Measurements from ENCODE around the gene PEX19. TPM values are rescaled to one million over a fixed set of nuclear protein-coding genes. Genes with fewer than 3 reads are reported as not detected.

PEX19 gene
- polyA plus RNA-seq, 3 donors from 2014 or later = 62.5 to 71.9 (median 62.6) TPM

- H3K4me1 Mint-ChIP-seq = peaks cover 7 to 15% of the 10 kb centered on the region in 2 donors
- no peak overlapping the region for H3K27ac Mint-ChIP-seq
- H3K27me3 Mint-ChIP-seq (ENCODE audit: low read depth in 3 of 3) = no peaks in the 10 kb centered on the region
- no peak for DNase-seq
- peaks cover 6 to 34% (median 23%) of the 10 kb centered on the region in 3 donors for H3K36me3 Mint-ChIP-seq
- no peak overlapping the region for H3K4me3 Mint-ChIP-seq
- no peaks in the 10 kb centered on the region for H3K9me3 Mint-ChIP-seq
These were observed 40.7 kb downstream of the PEX19 start for GRCh38 chr1:160244209-160244608.

GRCh38 chr1:160243767-160244166, 41.2 kb downstream of the PEX19 start:
- peak overlapping the region in 3 of 6 donors; percentile 18 to 58 (median 21) for H3K27ac Mint-ChIP-seq
- H3K27me3 Mint-ChIP-seq (ENCODE audit: low read depth in 3 of 3) = no peaks in the 10 kb centered on the region
- H3K36me3 Mint-ChIP-seq = peaks cover 6 to 39% (median 28%) of the 10 kb centered on the region in 3 donors
- H3K4me3 Mint-ChIP-seq = no peak overlapping the region
- H3K9me3 Mint-ChIP-seq = no peaks in the 10 kb centered on the region
- no peak for DNase-seq
- H3K4me1 Mint-ChIP-seq = peaks cover 7 to 15% of the 10 kb centered on the region in 2 donors

- no peaks in the 10 kb centered on the region for H3K27me3 Mint-ChIP-seq (ENCODE audit: low read depth in 3 of 3)
- DNase-seq = no peak
- no peaks in the 10 kb centered on the region for H3K9me3 Mint-ChIP-seq
- peak overlapping the region in 1 of 6 donors; percentile 67 for H3K27ac Mint-ChIP-seq
- no peak overlapping the region for H3K4me3 Mint-ChIP-seq
- H3K36me3 Mint-ChIP-seq = peaks cover 14 to 59% (median 49%) of the 10 kb centered on the region in 3 donors
- H3K4me1 Mint-ChIP-seq = peaks cover 1 to 6% of the 10 kb centered on the region in 2 donors
These were observed 45.2 kb downstream of the PEX19 start for GRCh38 chr1:160239582-160240299.

GRCh38 chr1:160238408-160238807, 46.5 kb downstream of the PEX19 start:
- Mint-ChIP-seq H3K27ac (no peak overlapping the region), H3K36me3 (peaks cover 16 to 63% (median 49%) of the 10 kb centered on the region in 3 donors), H3K4me3 (no peak overlapping the region), H3K27me3 (ENCODE audit: low read depth in 3 of 3) (no peaks in the 10 kb centered on the region), H3K4me1 (peaks cover under 1 to 11% of the 10 kb centered on the region in 2 donors), H3K9me3 (no peaks in the 10 kb centered on the region)
- no peak for DNase-seq

- H3K4me3 Mint-ChIP-seq = no peak overlapping the region
- H3K36me3 Mint-ChIP-seq = peaks cover 16 to 64% (median 45%) of the 10 kb centered on the region in 3 donors
- no peaks in the 10 kb centered on the region for H3K27me3 Mint-ChIP-seq (ENCODE audit: low read depth in 3 of 3)
- H3K9me3 Mint-ChIP-seq = no peaks in the 10 kb centered on the region
- no peak for DNase-seq
- peak overlapping the region in 1 of 6 donors; percentile 28 for H3K27ac Mint-ChIP-seq
- peaks cover 1 to 8% of the 10 kb centered on the region in 2 donors for H3K4me1 Mint-ChIP-seq
These were observed 47.4 kb downstream of the PEX19 start for GRCh38 chr1:160237558-160237957.

GRCh38 chr1:160236806-160237205, 48.1 kb downstream of the PEX19 start:
- H3K27me3 Mint-ChIP-seq (ENCODE audit: low read depth in 3 of 3) = no peaks in the 10 kb centered on the region
- H3K36me3 Mint-ChIP-seq = peaks cover 16 to 60% (median 45%) of the 10 kb centered on the region in 3 donors
- H3K9me3 Mint-ChIP-seq = no peaks in the 10 kb centered on the region
- H3K4me1 Mint-ChIP-seq = peaks cover 1 to 6% of the 10 kb centered on the region in 2 donors
- H3K27ac Mint-ChIP-seq = no peak overlapping the region
- no peak for DNase-seq
- no peak overlapping the region for H3K4me3 Mint-ChIP-seq

GRCh38 chr1:160232911-160233310, 52.0 kb downstream of the PEX19 start:
- DNase-seq = no peak

GRCh38 chr1:160228431-160228830, 56.5 kb downstream of the PEX19 start:
- DNase-seq = no peak
- Mint-ChIP-seq H3K9me3 (no peaks in the 10 kb centered on the region), H3K27me3 (ENCODE audit: low read depth in 3 of 3) (peaks cover 0 to 3% (median 0%) of the 10 kb centered on the region in 3 donors), H3K4me3 (no peak overlapping the region), H3K27ac (no peak overlapping the region), H3K4me1 (peaks cover 0 to under 1% of the 10 kb centered on the region in 2 donors), H3K36me3 (peaks cover 24 to 47% (median 27%) of the 10 kb centered on the region in 3 donors)

More at GRCh38 chr1:160232911-160233310, 52.0 kb downstream of the PEX19 start:
- Mint-ChIP-seq H3K36me3 (peaks cover 26 to 58% (median 34%) of the 10 kb centered on the region in 3 donors), H3K27me3 (ENCODE audit: low read depth in 3 of 3) (peaks cover 0 to 3% (median 0%) of the 10 kb centered on the region in 3 donors), H3K4me3 (no peak overlapping the region), H3K9me3 (no peaks in the 10 kb centered on the region), H3K4me1 (peaks cover 1 to 6% of the 10 kb centered on the region in 2 donors), H3K27ac (peak overlapping the region in 2 of 6 donors; percentile 65 to 77)

GRCh38 chr1:160227561-160227960, 57.4 kb downstream of the PEX19 start:
- peaks cover 24 to 49% (median 36%) of the 10 kb centered on the region in 3 donors for H3K36me3 Mint-ChIP-seq

GRCh38 chr1:160227034-160227433, 57.9 kb downstream of the PEX19 start:
- H3K36me3 Mint-ChIP-seq = peaks cover 24 to 52% (median 41%) of the 10 kb centered on the region in 3 donors
- H3K27ac Mint-ChIP-seq = no peak overlapping the region
- no peak overlapping the region for H3K4me3 Mint-ChIP-seq
- no peak for DNase-seq
- no peaks in the 10 kb centered on the region for H3K4me1 Mint-ChIP-seq
- peaks cover 0 to 3% (median 0%) of the 10 kb centered on the region in 3 donors for H3K27me3 Mint-ChIP-seq (ENCODE audit: low read depth in 3 of 3)
- H3K9me3 Mint-ChIP-seq = no peaks in the 10 kb centered on the region

More at GRCh38 chr1:160227561-160227960, 57.4 kb downstream of the PEX19 start:
- no peaks in the 10 kb centered on the region for H3K9me3 Mint-ChIP-seq
- no peak overlapping the region for H3K4me3 Mint-ChIP-seq
- no peak for DNase-seq
- no peaks in the 10 kb centered on the region for H3K4me1 Mint-ChIP-seq
- peaks cover 0 to 3% (median 0%) of the 10 kb centered on the region in 3 donors for H3K27me3 Mint-ChIP-seq (ENCODE audit: low read depth in 3 of 3)
- H3K27ac Mint-ChIP-seq = no peak overlapping the region

Other genes starting within 250 kb of the PEX19 start
- gene KCNJ10, start 215.0 kb downstream of the PEX19 start, polyA plus RNA-seq = not detected
- not detected for gene KCNJ9, start 203.6 kb downstream of the PEX19 start, polyA plus RNA-seq
- gene IGSF8, start 186.5 kb downstream of the PEX19 start, polyA plus RNA-seq = 10 to 100 TPM; 29.1 to 57.4 (median 40.5) TPM
- not detected for gene ATP1A2, start 169.4 kb downstream of the PEX19 start, polyA plus RNA-seq
- gene ATP1A4, start 133.5 kb downstream of the PEX19 start, polyA plus RNA-seq = not detected
- gene CASQ1, start 94.6 kb downstream of the PEX19 start, polyA plus RNA-seq = not detected
- 10 to 100 TPM; 12.8 to 14.2 (median 13.2) TPM for gene PEA15, start 79.7 kb downstream of the PEX19 start, polyA plus RNA-seq
- gene DCAF8, start 22.6 kb downstream of the PEX19 start, polyA plus RNA-seq = 10 to 100 TPM; 42.3 to 62.1 (median 58.1) TPM
- gene COPA, start 58.1 kb upstream of the PEX19 start, polyA plus RNA-seq = 100 to 1,000 TPM; 114 to 175 (median 143) TPM
- gene NCSTN, start 58.2 kb upstream of the PEX19 start, polyA plus RNA-seq = 100 to 1,000 TPM in 1 of 3 donors, 10 to 100 TPM in 2; 60.0 to 159 (median 92.3) TPM
- not detected for gene NHLH1, start 81.9 kb upstream of the PEX19 start, polyA plus RNA-seq
- gene VANGL2, start 115.4 kb upstream of the PEX19 start, polyA plus RNA-seq = not detected
- gene SLAMF6, start 238.1 kb upstream of the PEX19 start, polyA plus RNA-seq = 100 to 1,000 TPM; 105 to 210 (median 125) TPM

All from immature natural killer cell (primary cell).